Osteoblast (primary cell): Measurements from ENCODE around the gene IL32. TPM values are rescaled to one million over a fixed set of nuclear protein-coding genes. Genes with fewer than 3 reads are reported as not detected.
A peak's percentile ranks its signal among the peaks of the same experiment; 100 is the strongest.

Experiments
- DNase-seq: peaks from one replicate; pipeline ENCODE4 v3.0.0; 2011; ENCODE audit warnings: low spot score, mixed read lengths; ENCODE audit not compliant: insufficient read length; ENCODE audit errors: missing footprints
- H2AFZ ChIP-seq: 2 replicates; pipeline ENCODE4 v1.6.0; 2011; ENCODE audit warnings: mild to moderate bottlenecking, low read length
- H3K27ac ChIP-seq: 2 replicates; pipeline ENCODE4 v1.5.1; 2011; ENCODE audit warnings: mild to moderate bottlenecking, low read depth, low read length, moderate library complexity
- H3K27me3 ChIP-seq: 2 replicates; pipeline ENCODE4 v1.6.0; 2012; ENCODE audit warnings: mild to moderate bottlenecking, control low read depth, inconsistent platforms, low read length, moderate library complexity; ENCODE audit not compliant: insufficient read depth
- H3K36me3 ChIP-seq: 2 replicates; pipeline ENCODE4 v1.5.1; 2011; ENCODE audit warnings: mild to moderate bottlenecking, low read length, control low read depth, moderate library complexity; ENCODE audit not compliant: insufficient read depth
- H3K4me1 ChIP-seq: 2 replicates; pipeline ENCODE4 v1.5.1; 2011; ENCODE audit warnings: mild to moderate bottlenecking, low read length, control low read depth, moderate library complexity; ENCODE audit not compliant: insufficient read depth
- H3K4me2 ChIP-seq: 2 replicates; pipeline ENCODE4 v1.6.0; 2011; ENCODE audit warnings: mild to moderate bottlenecking, low read length; ENCODE audit not compliant: insufficient read depth
- H3K4me3 ChIP-seq: fragments of 200-600 bp; sonication (generic); 3 replicates; pipeline ENCODE4 v1.5.1; 2012; ENCODE audit warnings: mild to moderate bottlenecking, low read length, inconsistent platforms; ENCODE audit not compliant: insufficient read depth
- H3K79me2 ChIP-seq: 2 replicates; pipeline ENCODE4 v1.6.0; 2012; ENCODE audit warnings: mild to moderate bottlenecking, low read length, control low read depth, inconsistent platforms; ENCODE audit not compliant: insufficient read depth
- H3K9me3 ChIP-seq: 2 replicates; pipeline ENCODE4 v1.5.1; 2011; ENCODE audit warnings: low read depth, low read length, control low read depth
- H4K20me1 ChIP-seq: 2 replicates; pipeline ENCODE4 v1.6.0; 2012; ENCODE audit warnings: mild to moderate bottlenecking, low read length, control low read depth; ENCODE audit not compliant: insufficient read depth
- total RNA-seq: library from RNA; depleted of rRNA; stranded (reverse); fragments of >200 nt; gene quantifications from 2 replicates; pipeline ENCODE4 v1.2.3, GENCODE V29; 2012
- TF ChIP-seq, protein P1 (sequence below): IDR thresholded peaks from 2 replicates; pipeline ENCODE4 v1.5.1; 2011; ENCODE audit warnings: mild to moderate bottlenecking, low read depth, low read length, moderate library complexity; ENCODE audit errors: extremely low read depth

The IL32 gene
- total RNA-seq, 1 donor = 0.72 TPM

DNA sequence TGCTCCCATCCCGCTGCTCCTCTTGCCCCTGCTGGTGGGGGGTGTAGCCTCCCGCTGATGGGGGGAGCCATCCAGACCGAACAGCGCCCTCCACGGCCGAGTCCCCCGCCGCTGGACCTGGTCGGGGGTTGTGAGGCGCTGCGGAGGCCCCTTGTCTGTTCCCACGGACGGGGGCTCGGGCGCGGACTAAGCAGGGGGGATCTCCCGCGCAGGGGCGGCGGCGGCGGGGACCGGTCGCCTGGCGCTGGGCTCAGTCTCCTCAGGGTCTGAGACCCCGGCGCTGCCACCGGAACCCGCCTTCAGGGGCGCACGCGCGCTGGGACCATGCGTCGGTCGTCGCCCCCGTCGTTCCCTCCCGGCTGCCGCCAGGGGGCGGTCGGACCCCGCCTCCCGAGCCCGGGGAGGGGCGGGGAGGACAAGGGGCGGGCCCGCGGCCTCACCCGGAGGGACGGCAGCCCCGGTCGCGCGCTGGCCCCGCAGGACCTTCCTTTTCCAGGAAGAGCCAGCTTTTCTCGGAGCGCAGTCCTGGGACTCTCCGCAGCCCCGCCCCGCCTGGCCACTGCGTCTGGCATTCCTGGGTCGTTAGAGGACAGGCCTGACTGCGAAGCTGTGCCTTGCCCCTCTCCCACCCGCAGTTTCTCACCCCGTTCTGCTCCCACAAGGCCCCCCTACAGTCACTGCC, 6.3 kb upstream of the IL32 start:
- Histone ChIP-seq H3K9me3 (no peaks in the 10 kb centered on the region), H3K4me1 (no peaks in the 10 kb centered on the region), H3K4me3 (peak overlapping the region; percentile 90), H4K20me1 (no peaks in the 10 kb centered on the region), H3K27ac (peak overlapping the region; percentile 48), H3K27me3 (peaks cover 3% of the 10 kb centered on the region), H3K79me2 (no peaks in the 10 kb centered on the region), H2AFZ (peak overlapping the region; percentile 93), H3K4me2 (peak overlapping the region; percentile 90), H3K36me3 (no peaks in the 10 kb centered on the region)
- TF ChIP-seq, protein P1, sequence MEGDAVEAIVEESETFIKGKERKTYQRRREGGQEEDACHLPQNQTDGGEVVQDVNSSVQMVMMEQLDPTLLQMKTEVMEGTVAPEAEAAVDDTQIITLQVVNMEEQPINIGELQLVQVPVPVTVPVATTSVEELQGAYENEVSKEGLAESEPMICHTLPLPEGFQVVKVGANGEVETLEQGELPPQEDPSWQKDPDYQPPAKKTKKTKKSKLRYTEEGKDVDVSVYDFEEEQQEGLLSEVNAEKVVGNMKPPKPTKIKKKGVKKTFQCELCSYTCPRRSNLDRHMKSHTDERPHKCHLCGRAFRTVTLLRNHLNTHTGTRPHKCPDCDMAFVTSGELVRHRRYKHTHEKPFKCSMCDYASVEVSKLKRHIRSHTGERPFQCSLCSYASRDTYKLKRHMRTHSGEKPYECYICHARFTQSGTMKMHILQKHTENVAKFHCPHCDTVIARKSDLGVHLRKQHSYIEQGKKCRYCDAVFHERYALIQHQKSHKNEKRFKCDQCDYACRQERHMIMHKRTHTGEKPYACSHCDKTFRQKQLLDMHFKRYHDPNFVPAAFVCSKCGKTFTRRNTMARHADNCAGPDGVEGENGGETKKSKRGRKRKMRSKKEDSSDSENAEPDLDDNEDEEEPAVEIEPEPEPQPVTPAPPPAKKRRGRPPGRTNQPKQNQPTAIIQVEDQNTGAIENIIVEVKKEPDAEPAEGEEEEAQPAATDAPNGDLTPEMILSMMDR = peak; percentile 65
- DNase-seq = peak; percentile 100

DNA sequence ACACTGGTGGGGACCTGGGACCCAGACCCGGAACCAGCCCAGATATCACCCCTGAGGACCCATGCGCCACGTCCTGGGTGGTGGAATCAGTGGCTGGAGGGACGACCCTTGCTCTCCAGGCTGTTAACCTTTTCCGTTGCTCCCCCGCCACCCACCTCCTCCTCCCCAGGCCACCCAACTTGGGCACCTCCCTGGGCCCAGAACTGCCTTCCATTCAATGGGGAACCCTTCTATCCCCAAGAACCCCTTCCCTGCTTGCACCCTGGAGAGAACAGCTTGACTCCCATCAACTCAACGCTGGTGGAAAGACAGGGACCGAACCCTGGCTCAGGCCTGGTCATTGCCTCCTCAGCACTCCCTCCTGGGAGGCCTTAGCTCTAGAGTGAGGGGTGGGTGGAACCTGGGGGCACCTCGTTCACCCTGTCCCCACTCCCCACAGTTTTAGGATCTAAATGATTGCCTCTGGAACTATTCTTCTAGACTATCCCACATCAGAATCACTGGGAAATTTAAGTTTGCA, 5.7 kb upstream of the IL32 start:
- Histone ChIP-seq H3K4me1 (no peaks in the 10 kb centered on the region), H3K4me3 (peak overlapping the region; percentile 90), H3K9me3 (no peaks in the 10 kb centered on the region), H3K27ac (no peak overlapping the region), H3K36me3 (no peaks in the 10 kb centered on the region), H3K4me2 (peak overlapping the region; percentile 90), H2AFZ (peak overlapping the region; percentile 93), H3K79me2 (no peaks in the 10 kb centered on the region), H3K27me3 (peaks cover 3% of the 10 kb centered on the region), H4K20me1 (no peaks in the 10 kb centered on the region)
- peak; percentile 62 for DNase-seq
- TF ChIP-seq, protein P1 = no peak

- H3K27ac ChIP-seq = no peak overlapping the region
- no peaks in the 10 kb centered on the region for H3K79me2 ChIP-seq
- no peak overlapping the region for H3K4me3 ChIP-seq
- no peaks in the 10 kb centered on the region for H3K9me3 ChIP-seq
- no peak overlapping the region for H2AFZ ChIP-seq
- TF ChIP-seq, protein P1 = no peak
- no peaks in the 10 kb centered on the region for H4K20me1 ChIP-seq
- H3K27me3 ChIP-seq = peaks cover 3% of the 10 kb centered on the region
- DNase-seq = peak; percentile 79
- peaks cover 3% of the 10 kb centered on the region for H3K4me1 ChIP-seq
- H3K36me3 ChIP-seq = no peaks in the 10 kb centered on the region
- H3K4me2 ChIP-seq = no peak overlapping the region
Measured at GRCh38 chr16:3060339-3061127, 4.9 kb upstream of the IL32 start.

DNA sequence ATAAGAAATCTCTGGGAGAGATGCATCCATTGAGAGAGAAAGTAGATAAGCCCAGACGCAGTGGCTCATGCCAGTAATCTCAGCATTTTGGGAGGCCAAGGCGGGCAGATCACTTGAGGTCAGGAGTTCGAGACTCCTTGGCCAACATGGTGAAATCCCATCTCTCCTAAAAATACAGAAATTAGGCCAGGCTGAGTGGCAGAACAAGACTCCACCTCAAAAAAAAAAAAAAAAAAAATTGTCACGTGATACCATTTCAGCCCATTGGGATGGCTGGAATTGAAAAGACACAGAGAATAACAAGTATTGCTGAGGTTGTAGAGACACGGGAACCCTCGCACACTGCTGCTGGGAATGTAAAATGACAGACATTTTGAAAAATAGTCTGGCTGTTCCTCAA, 2.9 kb upstream of the IL32 start:
- H3K27me3 ChIP-seq = peaks cover 3% of the 10 kb centered on the region
- DNase-seq = no peak
- no peaks in the 10 kb centered on the region for H3K79me2 ChIP-seq
- no peaks in the 10 kb centered on the region for H3K9me3 ChIP-seq
- TF ChIP-seq, protein P1 = no peak
- H3K36me3 ChIP-seq = no peaks in the 10 kb centered on the region
- H3K27ac ChIP-seq = no peak overlapping the region
- no peak overlapping the region for H3K4me3 ChIP-seq
- no peak overlapping the region for H3K4me2 ChIP-seq
- H4K20me1 ChIP-seq = no peaks in the 10 kb centered on the region
- peaks cover 3% of the 10 kb centered on the region for H3K4me1 ChIP-seq
- H2AFZ ChIP-seq = no peak overlapping the region
